Keratinocyte (primary cell): Measurements from ENCODE around the gene ANKRD44. TPM values are rescaled to one million over a fixed set of nuclear protein-coding genes. Genes with fewer than 3 reads are reported as not detected.

Experiments used
- DNase-seq: peaks from one replicate; pipeline ENCODE4 v3.0.0-alpha.2; 2011; ENCODE audit warnings: low read depth, missing footprints, low spot score
- FAIRE-seq: peaks from 2 replicates; lab custom pipeline; 2011; peaks lifted over from hg19 to GRCh38; lab: Jason Lieb, UNC
- H2AFZ ChIP-seq: 2 replicates; pipeline ENCODE4 v1.6.0; 2012; ENCODE audit warnings: low read length, control low read depth, inconsistent platforms; ENCODE audit not compliant: control insufficient read depth
- H3K27ac ChIP-seq: 2 replicates; pipeline ENCODE4 v1.5.1; 2011; ENCODE audit warnings: low read length; ENCODE audit not compliant: control insufficient read depth, insufficient read depth
- H3K27me3 ChIP-seq: 3 replicates; pipeline ENCODE4 v1.6.0; 2011; ENCODE audit warnings: low read length; ENCODE audit not compliant: control insufficient read depth, insufficient read depth; ENCODE audit errors: extremely low read depth
- H3K36me3 ChIP-seq, 2 experiments: 2 replicates in 1 of 2; 3 replicates in 1 of 2; pipeline ENCODE4 v1.5.1; 2011; ENCODE audit warnings: low read length in 2 of 2, mild to moderate bottlenecking in 1 of 2; ENCODE audit not compliant: control insufficient read depth in 2 of 2, insufficient read depth in 2 of 2; ENCODE audit errors: extremely low read depth in 1 of 2
- H3K4me1 ChIP-seq: 3 replicates; pipeline ENCODE4 v1.5.1; 2011; ENCODE audit warnings: low read length; ENCODE audit not compliant: control insufficient read depth, insufficient read depth; ENCODE audit errors: extremely low read depth
- H3K4me2 ChIP-seq: 3 replicates; pipeline ENCODE4 v1.6.0; 2011; ENCODE audit warnings: low read depth, low read length; ENCODE audit not compliant: control insufficient read depth, insufficient read depth; ENCODE audit errors: extremely low read depth
- H3K4me3 ChIP-seq, 3 experiments: fragments of 200-600 bp in 1 of 3; sonication (generic) in 1 of 3; 2 replicates in 2 of 3; 3 replicates in 1 of 3; pipeline ENCODE4 v1.5.1; 2011 to 2016; ENCODE audit warnings: low read length in 3 of 3, mild to moderate bottlenecking in 3 of 3, control low read depth in 2 of 3, inconsistent platforms in 1 of 3, low read depth in 1 of 3, mixed read lengths in 1 of 3, mixed run types in 1 of 3, moderate library complexity in 1 of 3; ENCODE audit not compliant: control insufficient read depth in 2 of 3, insufficient read depth in 2 of 3; ENCODE audit errors: extremely low read depth in 1 of 3
- H3K79me2 ChIP-seq: 2 replicates; pipeline ENCODE4 v1.6.0; 2012; ENCODE audit warnings: low read length; ENCODE audit not compliant: control insufficient read depth, insufficient read depth
- H3K9ac ChIP-seq: 3 replicates; pipeline ENCODE4 v1.6.0; 2011; ENCODE audit warnings: low read length; ENCODE audit not compliant: control insufficient read depth, insufficient read depth; ENCODE audit errors: extremely low read depth
- H3K9me1 ChIP-seq: 3 replicates; pipeline ENCODE4 v1.6.0; 2011; ENCODE audit warnings: low read length; ENCODE audit not compliant: control insufficient read depth, insufficient read depth; ENCODE audit errors: extremely low read depth
- H3K9me3 ChIP-seq: 2 replicates; pipeline ENCODE4 v1.5.1; 2012; ENCODE audit warnings: low read depth, low read length; ENCODE audit not compliant: control insufficient read depth
- H4K20me1 ChIP-seq: 3 replicates; pipeline ENCODE4 v1.6.0; 2011; ENCODE audit warnings: low read length; ENCODE audit not compliant: control insufficient read depth, insufficient read depth; ENCODE audit errors: extremely low read depth
- CTCF ChIP-seq, 3 experiments: IDR thresholded peaks in 1 of 3; conservative IDR thresholded peaks in 1 of 3; optimal IDR thresholded peaks in 1 of 3; 2 replicates in 2 of 3; 3 replicates in 1 of 3; pipeline versions ENCODE3 to v1.5.1; 2011; ENCODE audit warnings: low read length in 3 of 3, mild to moderate bottlenecking in 3 of 3, moderate library complexity in 2 of 3, control low read depth in 1 of 3, inconsistent platforms in 1 of 3; ENCODE audit not compliant: insufficient read depth in 2 of 3; ENCODE audit errors: extremely low read depth in 1 of 3
- EZH2 ChIP-seq: IDR thresholded peaks from one replicate; pipeline ENCODE4 v1.6.1; 2012; ENCODE audit warnings: inconsistent platforms, mild to moderate bottlenecking, low read length, moderate library complexity
- dilution Hi-C: fragments of 300-500 bp; cut with MboI; formaldehyde crosslinking; loops from one replicate; pipeline ENCODE4 v1.7.0; 2020; ENCODE audit warnings: low sequenced_read_pairs; ENCODE audit not compliant: extremely low pct_ligation_motif_present
- polyA plus RNA-seq, 5 experiments: library from polyadenylated mRNA; depleted of rRNA in 3 of 5; stranded (reverse) in 3 of 5; stranded (forward) in 1 of 5; unstranded in 1 of 5; fragments of >200 nt; gene quantifications; 1 replicate in 1 of 5; 2 replicates in 3 of 5; 3 replicates in 1 of 5; pipeline versions ENCODE4 v1.2.1 to v1.2.3, GENCODE V29; 2011 to 2012; ENCODE audit warnings: missing spikeins in 2 of 5, low read depth in 1 of 5, low replicate concordance in 1 of 5

The ANKRD44 gene
- polyA plus RNA-seq, 1 donor (not counting 4 experiments of a cell fraction or from before 2014, with no cell fraction given) = 0.35 TPM

- Histone ChIP-seq H3K27ac (no peak overlapping the region), H3K9ac (no peak overlapping the region), H3K4me3 (no peak overlapping the region), H3K9me1 (no peaks in the 10 kb centered on the region), H4K20me1 (no peaks in the 10 kb centered on the region), H3K79me2 (no peaks in the 10 kb centered on the region), H3K27me3 (no peaks in the 10 kb centered on the region), H3K36me3 (no peaks in the 10 kb centered on the region), H3K4me1 (no peaks in the 10 kb centered on the region), H3K9me3 (no peaks in the 10 kb centered on the region), H3K4me2 (no peak overlapping the region), H2AFZ (no peak overlapping the region)
- dilution Hi-C loops = no loop called here
- TF ChIP-seq CTCF (optimal IDR thresholded peaks at IDR 0.05 in 1 of 3, IDR thresholded peaks at IDR 0.05 in 1 of 3, conservative IDR thresholded peaks at IDR 0.05 in 1 of 3; ENCODE audit: extremely low read depth in 1 of 3, insufficient read depth in 2 of 3, low read length in 3 of 3) = no peak
- TF ChIP-seq EZH2 = no peak
- DNase-seq (no peak), FAIRE-seq (no peak)
Measured at GRCh38 chr2:197059477-197059876, 251.1 kb downstream of the ANKRD44 start.

GRCh38 chr2:197058777-197059300 is 251.7 kb downstream of the ANKRD44 start:
- no peak overlapping the region for H2AFZ ChIP-seq
- no peak overlapping the region for H3K9ac ChIP-seq
- no peaks in the 10 kb centered on the region for H3K79me2 ChIP-seq
- no peaks in the 10 kb centered on the region for H3K4me1 ChIP-seq
- no peak overlapping the region for H3K4me3 ChIP-seq
- no peak for TF ChIP-seq CTCF (optimal IDR thresholded peaks at IDR 0.05 in 1 of 3, IDR thresholded peaks at IDR 0.05 in 1 of 3, conservative IDR thresholded peaks at IDR 0.05 in 1 of 3; ENCODE audit: extremely low read depth in 1 of 3, insufficient read depth in 2 of 3, low read length in 3 of 3)
- no peak for TF ChIP-seq EZH2
- DNase-seq (no peak), FAIRE-seq (no peak)
- no peaks in the 10 kb centered on the region for H3K9me3 ChIP-seq
- no peaks in the 10 kb centered on the region for H4K20me1 ChIP-seq
- dilution Hi-C loops = no loop called here
- no peaks in the 10 kb centered on the region for H3K27me3 ChIP-seq
- H3K4me2 ChIP-seq = no peak overlapping the region
- H3K9me1 ChIP-seq = no peaks in the 10 kb centered on the region
- H3K27ac ChIP-seq = no peak overlapping the region
- H3K36me3 ChIP-seq = no peaks in the 10 kb centered on the region
